NCI-H2029 treated with DMSO at 0.1 percent for 48 hours (cell line): ENCODE results near the gene EDAR.

Experiments
- DNase-seq: peaks from one replicate; lab custom pipeline; 2025; lab: John Stamatoyannopoulos, UW

EDAR gene

GRCh38 chr2:108967757-108968156 lies 21.3 kb downstream of the EDAR start:
- no peak for DNase-seq

DNA sequence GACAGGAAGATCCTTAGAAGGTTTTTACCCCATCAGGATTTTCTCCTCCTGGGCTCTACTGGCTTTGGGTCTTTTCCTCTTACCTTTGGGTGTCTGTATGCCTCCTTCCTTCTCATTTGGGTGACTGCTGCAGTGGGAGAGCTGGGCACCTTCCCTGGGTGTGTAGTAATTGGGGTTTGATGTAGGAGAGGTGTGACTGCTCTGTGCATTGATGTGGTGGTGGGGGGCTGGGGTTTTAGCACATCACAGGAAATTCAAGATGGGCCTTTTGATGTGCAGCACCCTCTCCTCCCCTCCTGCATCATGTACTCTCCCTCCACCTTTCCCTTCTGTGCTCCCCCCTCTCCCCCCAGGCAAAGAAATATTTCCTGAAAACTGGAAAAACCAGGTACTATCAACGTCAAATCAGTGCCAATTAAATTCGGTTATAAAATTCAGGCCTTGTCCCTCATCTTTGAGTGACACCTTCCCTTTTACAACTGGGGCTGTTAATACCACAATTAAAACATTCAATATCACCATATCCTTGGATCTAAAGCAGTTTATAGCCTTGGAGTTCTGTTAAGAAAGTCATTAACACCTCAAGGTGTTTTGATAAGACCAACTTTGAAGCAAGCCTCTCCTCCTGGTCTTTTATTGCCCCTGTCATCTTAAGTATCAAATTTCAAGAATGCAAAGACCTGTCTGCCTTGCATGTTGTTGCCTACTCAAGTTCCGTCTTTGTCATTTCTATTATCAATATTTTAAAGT lies 23.3 kb downstream of the EDAR start:
- DNase-seq, result no peak

DNA sequence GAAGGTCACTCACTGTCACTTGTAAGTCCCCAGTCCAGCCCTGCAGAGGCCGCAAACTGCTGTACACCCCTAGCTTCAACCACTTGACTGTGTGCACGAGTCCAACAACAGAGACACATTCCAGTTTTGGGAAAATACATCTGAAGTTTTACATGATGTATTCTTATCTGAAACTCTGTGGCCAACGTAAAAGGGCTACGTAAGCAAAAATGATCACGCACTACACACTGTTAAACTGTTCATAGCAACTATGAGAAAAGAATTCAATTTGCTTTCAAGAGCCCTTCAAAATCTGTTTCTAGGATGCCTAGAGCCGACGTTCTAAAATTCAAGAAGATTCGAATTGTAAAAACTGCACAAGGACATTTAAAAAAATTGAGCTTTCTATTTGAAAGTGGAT lies 26.0 kb downstream of the EDAR start:
- no peak for DNase-seq

- DNase-seq, result no peak
Observed at GRCh38 chr2:108961796-108962195, 27.2 kb downstream of the EDAR start.

- DNase-seq, result no peak
Observed at GRCh38 chr2:108960006-108960405, 29.0 kb downstream of the EDAR start.

DNA sequence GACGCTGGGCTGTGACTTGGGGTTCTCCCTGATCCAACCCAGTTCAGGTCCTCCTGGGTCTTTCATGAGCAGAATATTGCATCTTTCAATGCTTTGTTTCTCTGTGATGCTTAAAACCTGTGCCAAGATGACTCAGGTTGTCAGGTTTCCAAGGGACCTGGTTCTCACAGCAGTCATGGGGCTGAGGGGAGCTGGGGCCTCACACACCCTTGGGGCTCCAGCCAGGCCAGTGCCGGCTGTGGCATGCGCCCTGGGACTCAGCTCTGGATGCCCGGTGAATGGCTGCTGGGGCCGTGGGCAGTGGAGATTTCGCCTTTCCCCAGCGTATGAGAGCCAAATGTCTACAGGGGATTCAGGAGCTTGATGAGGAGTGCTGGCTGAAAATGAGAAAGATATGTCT lies 29.6 kb downstream of the EDAR start:
- DNase-seq, result no peak

GRCh38 chr2:108958632-108959341 lies 30.2 kb downstream of the EDAR start:
- DNase-seq, result no peak

DNA sequence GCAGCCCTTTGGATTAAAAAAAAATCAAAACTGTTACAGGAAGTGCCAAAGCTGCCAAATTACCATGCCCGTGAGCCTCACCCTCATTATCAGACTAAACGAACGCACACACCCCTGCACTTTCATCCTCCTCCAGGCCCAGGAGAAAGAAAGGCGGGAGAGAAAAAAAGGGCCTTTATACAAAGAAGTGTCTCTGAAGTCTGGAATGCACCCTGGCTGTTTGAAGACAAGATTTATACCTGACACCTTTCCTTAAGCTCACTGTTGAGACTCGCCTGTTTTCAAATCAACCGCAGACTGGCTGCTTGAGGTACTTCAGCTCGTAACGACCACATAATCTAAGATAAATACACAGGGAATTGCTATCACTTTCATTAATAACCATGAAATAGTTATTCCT lies 31.0 kb downstream of the EDAR start:
- DNase-seq, result no peak

- no peak for DNase-seq
Observed at GRCh38 chr2:108956375-108956774, 32.6 kb downstream of the EDAR start.

DNA sequence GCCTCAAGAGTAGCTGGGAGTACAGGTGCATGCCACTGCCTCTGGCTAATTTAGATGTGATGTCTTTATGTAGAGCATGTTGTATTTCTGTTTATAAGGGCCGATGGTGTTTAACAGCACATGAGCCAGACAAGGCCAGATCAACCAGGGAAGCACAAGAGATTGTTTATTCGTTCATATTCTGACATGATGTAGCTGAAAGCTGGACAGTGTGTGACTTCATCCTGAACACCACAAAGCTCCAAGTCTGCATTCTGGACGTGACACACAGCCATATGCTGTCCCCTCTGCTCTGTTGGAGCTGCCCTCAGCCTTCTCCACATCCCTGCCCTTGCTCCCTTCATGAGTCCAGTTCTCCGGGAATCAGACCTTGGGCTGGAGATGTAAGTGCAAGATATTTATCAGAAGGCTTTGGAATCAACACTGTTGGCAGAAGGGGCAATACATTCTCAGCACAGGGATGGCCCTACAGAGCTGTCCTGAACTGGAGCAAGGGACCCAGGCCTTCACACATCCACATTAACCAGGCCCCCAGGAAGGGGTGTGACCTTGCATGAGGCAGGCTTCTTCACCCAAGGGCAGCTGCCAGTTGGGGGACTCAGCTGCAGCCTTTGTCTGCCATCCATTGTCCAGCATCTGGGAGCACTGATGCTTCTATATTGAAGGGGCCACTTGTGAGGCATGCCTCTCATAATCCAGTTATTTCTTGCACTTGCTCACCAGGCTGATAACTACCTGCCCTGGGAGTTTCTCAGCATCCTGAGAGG lies 38.5 kb downstream of the EDAR start:
- DNase-seq, result no peak

DNA sequence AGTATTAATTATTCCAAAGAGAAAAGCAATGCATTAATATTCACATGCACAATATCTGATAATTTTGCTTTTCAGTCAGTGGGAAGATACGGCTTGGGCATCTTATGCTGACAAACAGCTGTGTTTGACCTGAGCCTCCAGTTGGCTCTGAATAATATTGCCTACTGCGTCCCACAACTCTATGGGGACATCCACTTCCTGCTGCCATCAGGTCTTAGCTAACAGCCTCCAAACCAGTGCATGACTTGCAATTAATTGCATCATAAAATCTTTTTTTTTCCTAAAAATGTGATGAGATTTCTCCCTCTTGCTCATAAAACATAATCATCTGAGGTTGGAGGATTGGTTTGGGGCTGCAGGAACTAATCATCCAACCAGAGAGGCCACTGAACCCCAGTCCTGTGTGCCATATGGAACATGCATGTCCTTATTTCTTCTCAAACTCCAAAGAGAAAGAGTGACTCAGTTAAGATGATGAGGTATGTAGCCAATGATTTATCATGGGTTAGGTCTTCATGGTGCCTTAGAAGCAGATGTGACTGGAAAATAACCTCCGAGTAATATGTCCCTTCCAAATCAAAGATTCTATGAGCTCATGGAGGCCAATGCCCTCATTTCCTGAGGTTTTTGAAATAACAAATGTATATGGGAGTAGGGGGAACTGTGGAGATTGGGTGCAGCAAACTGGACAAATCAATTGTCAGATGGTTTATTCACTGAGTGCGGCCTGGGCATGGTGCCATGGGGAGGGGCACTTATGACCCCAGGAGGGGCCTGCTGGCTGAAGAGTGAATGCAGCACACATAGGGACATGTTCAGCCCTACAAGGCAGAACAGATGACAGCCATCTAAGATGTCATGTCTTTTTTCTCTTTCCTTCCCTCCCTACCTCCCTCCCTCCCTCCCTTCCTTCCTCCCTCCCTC lies 39.4 kb downstream of the EDAR start:
- no peak for DNase-seq

DNA sequence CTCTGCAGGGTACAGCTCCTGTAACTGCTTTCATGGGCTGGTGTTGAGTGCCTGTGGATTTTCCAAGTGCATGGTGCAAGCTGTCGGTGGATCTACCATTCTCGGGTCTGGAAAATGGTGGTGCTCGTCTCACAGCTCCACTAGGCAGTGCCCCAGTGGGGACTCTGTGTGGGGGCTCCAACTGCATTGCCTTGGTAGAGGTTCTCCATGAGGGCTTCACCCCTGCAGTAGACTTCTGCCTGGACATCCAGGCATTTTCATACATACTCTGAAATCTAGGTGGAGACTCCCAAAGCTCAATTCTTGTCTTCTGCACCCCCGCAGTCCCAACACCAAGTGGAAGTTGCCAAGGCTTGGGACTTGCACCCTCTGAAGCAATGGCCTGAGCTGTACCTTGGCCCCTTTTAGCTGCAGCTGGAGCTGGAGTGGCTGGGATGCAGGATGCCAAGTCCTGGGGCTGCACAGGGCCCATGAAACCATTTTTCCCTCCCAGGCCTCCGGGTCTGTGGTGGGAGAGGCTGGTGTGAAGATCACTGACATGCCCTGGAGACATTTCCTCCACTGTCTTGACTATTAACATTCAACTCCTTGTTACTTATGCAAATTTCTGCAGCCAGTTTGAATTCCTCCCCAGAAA lies 41.6 kb downstream of the EDAR start:
- no peak for DNase-seq

GRCh38 chr2:108946442-108946841 lies 42.6 kb downstream of the EDAR start:
- DNase-seq, result no peak

- no peak for DNase-seq
Observed at GRCh38 chr2:108945969-108946368, 43.1 kb downstream of the EDAR start.

DNA sequence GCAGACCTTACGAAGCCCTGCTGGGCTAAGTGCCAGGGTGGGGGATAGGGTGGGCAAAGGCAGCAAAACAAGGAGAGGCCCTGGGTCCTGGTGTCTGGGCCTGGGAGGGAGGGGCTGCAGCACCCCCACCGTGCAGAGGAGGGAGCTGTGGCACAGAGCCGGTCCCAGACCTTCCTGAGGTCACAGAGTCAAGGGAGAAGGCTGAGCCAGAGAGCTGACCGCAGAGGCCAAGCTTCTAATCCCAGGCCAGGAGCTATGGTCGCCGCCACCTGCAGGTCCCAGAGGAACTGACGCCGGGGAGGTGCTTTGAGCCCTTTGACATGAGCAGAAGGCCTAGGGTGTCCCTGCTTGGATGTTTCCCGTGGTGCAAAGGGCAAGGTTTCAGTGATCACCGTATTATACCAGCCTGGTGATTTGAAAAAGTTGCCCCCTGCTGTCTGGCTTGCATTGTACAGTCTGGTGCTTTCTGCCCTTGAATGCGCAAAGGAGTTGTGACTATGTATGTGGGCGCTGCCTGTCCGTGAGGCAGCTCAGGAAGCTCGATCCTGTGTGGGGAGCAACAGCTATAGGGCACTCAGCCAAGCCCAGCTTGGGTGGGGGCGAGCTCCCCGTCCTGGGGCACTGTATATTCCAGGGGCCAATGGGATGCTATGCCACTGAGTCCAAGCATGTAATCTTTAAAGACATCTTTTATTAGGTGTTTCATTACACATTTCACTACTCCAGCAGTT lies 44.3 kb downstream of the EDAR start:
- DNase-seq, result no peak

DNA sequence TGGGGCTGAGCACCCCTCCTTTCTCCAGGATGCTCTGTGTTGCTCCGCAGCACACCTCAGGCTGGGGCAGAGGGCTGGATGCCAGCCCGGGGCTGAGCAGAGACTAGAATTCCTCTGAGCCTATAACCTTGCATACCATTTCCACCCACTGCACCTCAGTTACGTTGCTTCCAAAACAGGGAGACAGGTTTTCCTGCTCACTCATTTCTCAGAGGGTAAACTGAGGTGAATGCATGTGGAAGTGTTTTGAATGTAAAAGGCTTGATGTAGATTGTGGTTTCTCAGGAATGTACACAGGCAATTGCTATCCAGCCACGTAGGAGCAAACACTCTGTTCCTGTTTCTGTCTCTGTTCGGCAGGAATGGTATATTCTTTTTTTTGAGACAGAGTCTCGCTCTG lies 45.3 kb downstream of the EDAR start:
- no peak for DNase-seq

GRCh38 chr2:108942888-108943287 lies 46.1 kb downstream of the EDAR start:
- DNase-seq, result no peak

GRCh38 chr2:108942231-108942825 lies 46.7 kb downstream of the EDAR start:
- no peak for DNase-seq

GRCh38 chr2:108941767-108942166 lies 47.3 kb downstream of the EDAR start:
- DNase-seq, result no peak

- no peak for DNase-seq
Observed at GRCh38 chr2:108941161-108941665, 47.8 kb downstream of the EDAR start.
